ENCODE data around the gene WIZ. TPM values are rescaled to one million over a fixed set of nuclear protein-coding genes. Genes with fewer than 3 reads are reported as not detected.

Gene WIZ
- total and polyA plus RNA-seq, 11 donors = 19.0 to 52.4 (median 25.7) TPM

DNA sequence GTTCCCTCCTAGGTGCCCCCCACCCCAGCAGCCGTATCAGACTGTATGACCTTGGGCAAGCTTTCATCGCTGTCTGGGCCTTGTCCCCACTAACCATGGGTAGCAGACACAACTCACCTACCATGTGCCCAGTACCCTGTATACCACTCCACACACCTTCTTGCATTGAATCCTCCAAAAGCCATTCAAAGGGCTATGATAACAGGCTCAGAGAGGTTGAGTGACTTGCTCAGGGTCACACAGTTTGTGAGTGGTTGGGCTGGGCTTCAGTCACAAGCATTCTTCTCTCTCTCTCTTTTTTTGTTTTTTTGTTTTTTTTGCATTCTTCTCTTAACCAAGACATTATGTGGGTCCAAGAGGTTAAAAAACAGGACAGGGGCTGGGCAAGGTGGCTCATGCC lies 11.9 kb upstream of the WIZ start:
- no peak for DNase-seq
- H3K4me3 ChIP-seq = no peak overlapping the region
- intact Hi-C loops (cut with DNase I) = loop anchor here in 1 of 10 donors (5.0 kb wide), 1 partner anchor 86 kb away; no protein-coding TSS in a partner anchor
- peaks cover 0 to 25% (median 3%) of the 10 kb centered on the region in 12 donors for H3K4me1 ChIP-seq
- H3K9me3 ChIP-seq = no peaks in the 10 kb centered on the region
- peaks cover 0 to 6% (median 0%) of the 10 kb centered on the region in 9 donors for H3K36me3 ChIP-seq
- TF ChIP-seq, protein P1, sequence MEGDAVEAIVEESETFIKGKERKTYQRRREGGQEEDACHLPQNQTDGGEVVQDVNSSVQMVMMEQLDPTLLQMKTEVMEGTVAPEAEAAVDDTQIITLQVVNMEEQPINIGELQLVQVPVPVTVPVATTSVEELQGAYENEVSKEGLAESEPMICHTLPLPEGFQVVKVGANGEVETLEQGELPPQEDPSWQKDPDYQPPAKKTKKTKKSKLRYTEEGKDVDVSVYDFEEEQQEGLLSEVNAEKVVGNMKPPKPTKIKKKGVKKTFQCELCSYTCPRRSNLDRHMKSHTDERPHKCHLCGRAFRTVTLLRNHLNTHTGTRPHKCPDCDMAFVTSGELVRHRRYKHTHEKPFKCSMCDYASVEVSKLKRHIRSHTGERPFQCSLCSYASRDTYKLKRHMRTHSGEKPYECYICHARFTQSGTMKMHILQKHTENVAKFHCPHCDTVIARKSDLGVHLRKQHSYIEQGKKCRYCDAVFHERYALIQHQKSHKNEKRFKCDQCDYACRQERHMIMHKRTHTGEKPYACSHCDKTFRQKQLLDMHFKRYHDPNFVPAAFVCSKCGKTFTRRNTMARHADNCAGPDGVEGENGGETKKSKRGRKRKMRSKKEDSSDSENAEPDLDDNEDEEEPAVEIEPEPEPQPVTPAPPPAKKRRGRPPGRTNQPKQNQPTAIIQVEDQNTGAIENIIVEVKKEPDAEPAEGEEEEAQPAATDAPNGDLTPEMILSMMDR (IDR thresholded peaks at IDR 0.05) = no peak
- no peak for TF ChIP-seq POLR2A (IDR thresholded peaks at IDR 0.05)
- ATAC-seq = no peak
- no peak overlapping the region for H3K27ac ChIP-seq
- WGBS, 4 donors = 80 to 94% (median 86%) methylated on average over 2 of the region's 2 CpGs
- H3K27me3 ChIP-seq = peaks cover 5 to 40% (median 18%) of the 10 kb centered on the region in 9 donors

DNA sequence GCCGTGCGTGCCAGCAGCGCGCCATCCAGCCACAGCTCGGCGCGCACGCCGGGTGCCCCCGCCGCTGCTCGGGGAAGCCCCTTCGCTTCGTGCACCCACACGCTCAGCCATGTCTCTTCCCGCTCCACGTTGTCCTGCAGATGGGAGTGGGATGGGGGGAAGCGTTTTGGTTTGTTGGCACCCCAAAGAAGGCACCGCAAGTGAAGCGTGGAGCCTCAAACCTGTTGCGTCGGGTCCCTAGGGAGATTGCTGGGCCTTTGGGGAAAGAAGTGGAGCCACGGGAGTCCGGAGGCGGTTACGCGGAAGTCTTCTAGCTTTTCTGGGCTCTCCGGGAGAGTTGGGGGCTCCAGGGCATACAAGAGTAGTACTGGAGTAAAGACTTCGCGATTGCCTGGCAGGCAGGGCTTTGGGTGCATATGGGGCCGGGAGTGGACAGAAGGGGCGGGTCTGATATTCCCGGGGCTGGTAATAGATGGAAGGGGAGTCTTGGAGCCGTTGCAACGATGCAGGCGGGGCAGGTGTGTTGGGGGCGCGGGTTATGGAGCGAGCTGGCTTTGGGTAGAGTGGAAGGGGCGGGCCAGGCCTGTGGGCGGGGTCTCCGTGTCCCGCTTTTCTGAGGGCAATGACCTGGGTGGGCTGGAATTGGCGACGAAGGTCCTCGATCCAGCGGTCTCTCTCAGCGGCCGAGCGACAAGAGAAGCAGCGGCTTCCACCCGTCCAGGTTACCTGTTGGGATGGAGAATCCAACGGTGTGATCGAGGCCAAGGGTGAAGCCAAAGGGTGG lies 8.1 kb upstream of the WIZ start:
- no peak for DNase-seq
- H3K9me3 ChIP-seq = no peaks in the 10 kb centered on the region
- peaks cover 0 to 19% (median 0%) of the 10 kb centered on the region in 9 donors for H3K36me3 ChIP-seq
- H3K27ac ChIP-seq = no peak overlapping the region
- intact Hi-C loops (cut with DNase I) = loop anchor here in 6 of 10 donors (5.0 to 10.0 kb wide), 3 partner anchors 97 to 281 kb away; no protein-coding TSS in a partner anchor
- peaks cover 12 to 46% (median 27%) of the 10 kb centered on the region in 9 donors for H3K27me3 ChIP-seq
- H3K4me3 ChIP-seq = peak overlapping the region in 2 of 12 donors; percentile 6 to 32
- TF ChIP-seq, protein P1 (IDR thresholded peaks at IDR 0.05) = no peak
- TF ChIP-seq POLR2A (IDR thresholded peaks at IDR 0.05) = no peak
- no peak for ATAC-seq
- peaks cover 1 to 25% (median 7%) of the 10 kb centered on the region in 12 donors for H3K4me1 ChIP-seq
- 13 to 19% (median 19%) methylated on average over 38 to 54 of the region's 54 CpGs for WGBS, 4 donors

DNA sequence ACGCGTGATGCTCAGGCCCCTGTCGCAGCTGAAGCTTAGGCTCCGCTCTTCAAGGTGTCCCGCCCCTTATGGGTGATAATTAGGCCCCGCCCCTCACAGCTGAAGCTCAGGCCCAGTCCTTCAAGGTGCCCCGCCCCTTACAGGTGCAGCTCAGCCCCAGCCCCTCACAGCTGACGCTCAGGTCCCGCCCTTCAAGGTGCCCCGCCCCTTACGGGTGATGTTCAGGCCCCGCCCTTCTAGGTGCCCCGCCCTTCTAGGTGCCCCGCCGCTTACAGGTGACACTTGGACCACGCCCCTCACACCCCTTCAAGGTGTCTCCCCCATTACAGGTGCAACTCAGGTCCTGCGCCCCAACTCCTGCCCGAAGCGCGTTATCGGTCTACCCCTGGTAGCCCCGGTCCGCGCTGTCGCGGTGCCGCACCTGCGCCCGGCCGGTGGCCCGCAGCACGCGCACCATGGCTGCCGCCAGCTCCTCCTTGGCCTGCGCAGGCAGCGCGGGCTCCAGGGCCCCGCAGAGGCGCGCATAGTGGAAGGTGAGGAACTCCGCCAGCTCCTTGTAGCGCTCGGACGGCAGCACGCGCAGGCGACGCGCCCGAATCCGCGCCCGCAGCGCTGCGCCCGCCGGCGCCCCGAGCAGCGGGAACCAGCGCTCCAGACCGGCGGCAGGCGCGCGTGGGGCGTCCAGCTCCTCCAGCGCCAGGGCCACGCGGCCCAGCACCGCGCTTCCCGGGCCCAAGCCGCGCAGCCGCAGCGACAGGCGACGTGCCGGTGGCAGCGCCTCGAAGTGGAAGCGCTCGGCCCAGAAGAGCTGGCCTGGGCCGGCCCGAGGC lies 7.3 kb upstream of the WIZ start:
- 4 to 28% (median 13%) methylated on average over 28 to 86 of the region's 86 CpGs for WGBS, 4 donors
- peaks cover 0 to 23% (median 0%) of the 10 kb centered on the region in 9 donors for H3K36me3 ChIP-seq
- no peaks in the 10 kb centered on the region for H3K9me3 ChIP-seq
- no peak overlapping the region for H3K27ac ChIP-seq
- H3K4me3 ChIP-seq = peak overlapping the region in 4 of 12 donors; percentile 6 to 32 (median 16)
- DNase-seq = no peak
- H3K4me1 ChIP-seq = peaks cover 3 to 30% (median 12%) of the 10 kb centered on the region in 12 donors
- ATAC-seq = no peak
- H3K27me3 ChIP-seq = peaks cover 12 to 46% (median 27%) of the 10 kb centered on the region in 9 donors
- TF ChIP-seq POLR2A (IDR thresholded peaks at IDR 0.05) = no peak
- TF ChIP-seq, protein P1 (IDR thresholded peaks at IDR 0.05) = no peak
- intact Hi-C loops (cut with DNase I) = loop anchor here in 6 of 10 donors (5.0 to 10.0 kb wide), 3 partner anchors 98 to 280 kb away; no protein-coding TSS in a partner anchor
